Measurements from ENCODE around the gene FAM3A. TPM values are rescaled to one million over a fixed set of nuclear protein-coding genes. Genes with fewer than 3 reads are reported as not detected.
"Not testable (repeated sequence)": the region's sequence is repeated elsewhere in the genome, so short reads cannot be mapped to it uniquely, and the experiment has no call there.

Gene FAM3A
- total RNA-seq, 2 experiments from 2014 or later = 16.4 to 21.9 TPM

GRCh38 chrX:154502989-154503388 lies 13.0 kb downstream of the FAM3A start:
- H3K4me2 ChIP-seq (ENCODE audit: low read length) = no peak overlapping the region
- no peak for DNase-seq (ENCODE audit: low spot score)
- H4K20me1 ChIP-seq (ENCODE audit: insufficient read depth, low read length) = no peaks in the 10 kb centered on the region
- H3K27ac ChIP-seq (ENCODE audit: low read depth, low read length, poor library complexity, severe bottlenecking) = no peak overlapping the region
- no peaks in the 10 kb centered on the region for H3K36me3 ChIP-seq (ENCODE audit: insufficient read depth, low read length)
- TF ChIP-seq EZH2phosphoT487 (IDR thresholded peaks at IDR 0.05; ENCODE audit: borderline replicate concordance, low read depth, low read length) (no peak), CTCF (conservative IDR thresholded peaks at IDR 0.05; ENCODE audit: low read length) (no peak)
- intact Hi-C loops (cut with micrococcal nuclease; ENCODE audit: unreplicated experiment) = no loop called here
- H3K79me2 ChIP-seq (ENCODE audit: insufficient read depth, low read depth, low read length) = no peaks in the 10 kb centered on the region
- BruUV-seq (replicated peaks) = no TSS peak
- no peak overlapping the region for H3K4me3 ChIP-seq (ENCODE audit: low read depth, low read length, poor library complexity, severe bottlenecking)
- H3K9me3 ChIP-seq (ENCODE audit: low read length) = no peaks in the 10 kb centered on the region
- no peaks in the 10 kb centered on the region for H3K4me1 ChIP-seq (ENCODE audit: insufficient read depth, low read length, poor library complexity, severe bottlenecking)
- no peak overlapping the region for H2AFZ ChIP-seq (ENCODE audit: low read length)
- POLR2A ChIA-PET = interaction anchor here (0.9 kb wide), 1 partner anchor 12 kb away, joined by 4 read pairs; the partner anchor contains the start of gene SLC10A3
- no peaks in the 10 kb centered on the region for H3K9me2 ChIP-seq (ENCODE audit: insufficient read depth, low read length)
- CTCF ChIA-PET (ENCODE audit: unreplicated experiment) = no interaction called here

GRCh38 chrX:154502098-154502497 lies 13.9 kb downstream of the FAM3A start:
- H3K9me2 ChIP-seq (ENCODE audit: insufficient read depth, low read length) = no peaks in the 10 kb centered on the region
- intact Hi-C loops (cut with micrococcal nuclease; ENCODE audit: unreplicated experiment) = no loop called here
- H3K36me3 ChIP-seq (ENCODE audit: insufficient read depth, low read length) = no peaks in the 10 kb centered on the region
- ChIA-PET POLR2A (interaction anchor here (0.7 to 0.9 kb wide), 3 partner anchors 11 to 75 kb away, joined by 4 to 8 read pairs (median 4); partner anchors contain the start of gene SLC10A3), CTCF (ENCODE audit: unreplicated experiment) (no interaction called here)
- no peak for DNase-seq (ENCODE audit: low spot score)
- H4K20me1 ChIP-seq (ENCODE audit: insufficient read depth, low read length) = no peaks in the 10 kb centered on the region
- H3K4me3 ChIP-seq (ENCODE audit: low read depth, low read length, poor library complexity, severe bottlenecking) = no peak overlapping the region
- no peak overlapping the region for H3K27ac ChIP-seq (ENCODE audit: low read depth, low read length, poor library complexity, severe bottlenecking)
- TF ChIP-seq EZH2phosphoT487 (IDR thresholded peaks at IDR 0.05; ENCODE audit: borderline replicate concordance, low read depth, low read length) = no peak
- TF ChIP-seq CTCF (conservative IDR thresholded peaks at IDR 0.05; ENCODE audit: low read length) = no peak
- no peaks in the 10 kb centered on the region for H3K79me2 ChIP-seq (ENCODE audit: insufficient read depth, low read depth, low read length)
- no peaks in the 10 kb centered on the region for H3K4me1 ChIP-seq (ENCODE audit: insufficient read depth, low read length, poor library complexity, severe bottlenecking)
- no peak overlapping the region for H3K4me2 ChIP-seq (ENCODE audit: low read length)
- no TSS peak for BruUV-seq (replicated peaks)
- no peaks in the 10 kb centered on the region for H3K9me3 ChIP-seq (ENCODE audit: low read length)
- no peak overlapping the region for H2AFZ ChIP-seq (ENCODE audit: low read length)

GRCh38 chrX:154501423-154501822 lies 14.6 kb downstream of the FAM3A start:
- H3K79me2 ChIP-seq (ENCODE audit: insufficient read depth, low read depth, low read length); H3K4me2 ChIP-seq (ENCODE audit: low read length); H3K27ac ChIP-seq (ENCODE audit: low read depth, low read length, poor library complexity, severe bottlenecking); DNase-seq (ENCODE audit: low spot score); H3K4me1 ChIP-seq (ENCODE audit: insufficient read depth, low read length, poor library complexity, severe bottlenecking); intact Hi-C loops (cut with micrococcal nuclease; ENCODE audit: unreplicated experiment); H4K20me1 ChIP-seq (ENCODE audit: insufficient read depth, low read length); BruUV-seq (replicated peaks); H2AFZ ChIP-seq (ENCODE audit: low read length); H3K4me3 ChIP-seq (ENCODE audit: low read depth, low read length, poor library complexity, severe bottlenecking); H3K9me2 ChIP-seq (ENCODE audit: insufficient read depth, low read length); H3K9me3 ChIP-seq (ENCODE audit: low read length); H3K36me3 ChIP-seq (ENCODE audit: insufficient read depth, low read length); CTCF ChIA-PET (ENCODE audit: unreplicated experiment): not testable (repeated sequence)
- POLR2A ChIA-PET = interaction anchor here (0.7 kb wide), 3 partner anchors 25 to 557 kb away, joined by 3 to 4 read pairs (median 4); partner anchors contain the start of gene RENBP

- H4K20me1 ChIP-seq (ENCODE audit: insufficient read depth, low read length); BruUV-seq (replicated peaks); H3K4me2 ChIP-seq (ENCODE audit: low read length); H3K27ac ChIP-seq (ENCODE audit: low read depth, low read length, poor library complexity, severe bottlenecking); H3K9me2 ChIP-seq (ENCODE audit: insufficient read depth, low read length); H3K79me2 ChIP-seq (ENCODE audit: insufficient read depth, low read depth, low read length); H2AFZ ChIP-seq (ENCODE audit: low read length); DNase-seq (ENCODE audit: low spot score); H3K36me3 ChIP-seq (ENCODE audit: insufficient read depth, low read length); H3K4me1 ChIP-seq (ENCODE audit: insufficient read depth, low read length, poor library complexity, severe bottlenecking); H3K9me3 ChIP-seq (ENCODE audit: low read length); CTCF ChIA-PET (ENCODE audit: unreplicated experiment); intact Hi-C loops (cut with micrococcal nuclease; ENCODE audit: unreplicated experiment); H3K4me3 ChIP-seq (ENCODE audit: low read depth, low read length, poor library complexity, severe bottlenecking): not testable (repeated sequence)
- POLR2A ChIA-PET = interaction anchor here (0.7 to 1.2 kb wide), 3 partner anchors 20 to 520 kb away, joined by 3 to 7 read pairs (median 7); partner anchors contain the start of gene FAM3A
Measured at GRCh38 chrX:154496591-154497137, 19.4 kb downstream of the FAM3A start.
